Measurements from ENCODE around the gene AGO4. TPM values are rescaled to one million over a fixed set of nuclear protein-coding genes. Genes with fewer than 3 reads are reported as not detected.
"Not testable (repeated sequence)": the region's sequence is repeated elsewhere in the genome, so short reads cannot be mapped to it uniquely, and the experiment has no call there.

AGO4 gene
- total RNA-seq, 1 experiment from 2014 or later, result 9.3 TPM

GRCh38 chr1:35809114-35810095, 1.6 kb downstream of the AGO4 start:
- DNase-seq (ENCODE audit: extremely low read depth, low read depth), result no peak

- DNase-seq (ENCODE audit: extremely low read depth, low read depth), result no peak
These were observed 2.5 kb downstream of the AGO4 start for GRCh38 chr1:35810096-35810881.

- not testable (repeated sequence) for DNase-seq (ENCODE audit: extremely low read depth, low read depth)
These were observed 4.9 kb downstream of the AGO4 start for GRCh38 chr1:35812754-35813153.

GRCh38 chr1:35825255-35825654, 17.4 kb downstream of the AGO4 start:
- no peak for DNase-seq (ENCODE audit: extremely low read depth, low read depth)

GRCh38 chr1:35832276-35832905, 24.6 kb downstream of the AGO4 start:
- DNase-seq (ENCODE audit: extremely low read depth, low read depth), result no peak

- DNase-seq (ENCODE audit: extremely low read depth, low read depth), result no peak
These were observed 25.6 kb downstream of the AGO4 start for GRCh38 chr1:35833395-35833794.

GRCh38 chr1:35834218-35834617, 26.4 kb downstream of the AGO4 start:
- no peak for DNase-seq (ENCODE audit: extremely low read depth, low read depth)

GRCh38 chr1:35835398-35835797, 27.6 kb downstream of the AGO4 start:
- no peak for DNase-seq (ENCODE audit: extremely low read depth, low read depth)

- no peak for DNase-seq (ENCODE audit: extremely low read depth, low read depth)
These were observed 28.9 kb downstream of the AGO4 start for GRCh38 chr1:35836734-35837133.

- no peak for DNase-seq (ENCODE audit: extremely low read depth, low read depth)
These were observed 31.0 kb downstream of the AGO4 start for GRCh38 chr1:35838693-35839245.

- no peak for DNase-seq (ENCODE audit: extremely low read depth, low read depth)
These were observed 37.0 kb downstream of the AGO4 start for GRCh38 chr1:35844826-35845225.

GRCh38 chr1:35845766-35846165, 38.0 kb downstream of the AGO4 start:
- no peak for DNase-seq (ENCODE audit: extremely low read depth, low read depth)

- no peak for DNase-seq (ENCODE audit: extremely low read depth, low read depth)
These were observed 40.2 kb downstream of the AGO4 start for GRCh38 chr1:35847935-35848565.

GRCh38 chr1:35850051-35850450, 42.2 kb downstream of the AGO4 start:
- DNase-seq (ENCODE audit: extremely low read depth, low read depth), result no peak

GRCh38 chr1:35850716-35851115, 42.9 kb downstream of the AGO4 start:
- DNase-seq (ENCODE audit: extremely low read depth, low read depth), result no peak

- DNase-seq (ENCODE audit: extremely low read depth, low read depth), result no peak
These were observed 43.5 kb downstream of the AGO4 start for GRCh38 chr1:35851132-35851869.

GRCh38 chr1:35852241-35852640, 44.4 kb downstream of the AGO4 start:
- no peak for DNase-seq (ENCODE audit: extremely low read depth, low read depth)

- DNase-seq (ENCODE audit: extremely low read depth, low read depth), result no peak
These were observed 47.3 kb downstream of the AGO4 start for GRCh38 chr1:35854989-35855700.

- no peak for DNase-seq (ENCODE audit: extremely low read depth, low read depth)
These were observed 49.1 kb downstream of the AGO4 start for GRCh38 chr1:35856964-35857363.

Measured in NCI-H460 (cell line).